ENCODE measurements around the gene RBMY1D.
A peak's percentile ranks its signal among the peaks of the same experiment; 100 is the strongest.
"Not testable (repeated sequence)": the region's sequence is repeated elsewhere in the genome, so short reads cannot be mapped to it uniquely, and the experiment has no call there.

RBMY1D gene

GRCh38 chrY:21894426-21894825, at the start of gene RBMY1D:
RBMY1D (minus strand) TSS chrY:21894526; CDS start chrY:21892513, 2,013 bp downstream.
- DNase-seq (ENCODE audit: low spot score) = not testable (repeated sequence)

- not testable (repeated sequence) for DNase-seq (ENCODE audit: low spot score)
These were observed 23.6 kb upstream of the RBMY1D start, which contains the start of gene RBMY1E for GRCh38 chrY:21917932-21918331. RBMY1E (minus strand) TSS chrY:21918032; CDS start chrY:21916054, 1,978 bp downstream.

- DNase-seq (ENCODE audit: low spot score) = not testable (repeated sequence)
These were observed 24.8 kb downstream of the RBMY1D start for GRCh38 chrY:21869407-21870076.

GRCh38 chrY:21845481-21845880, 48.8 kb downstream of the RBMY1D start:
- DNase-seq (ENCODE audit: low spot score) = peak; percentile 62

GRCh38 chrY:21842090-21842489, 52.2 kb downstream of the RBMY1D start:
- DNase-seq (ENCODE audit: low spot score) = no peak

- no peak for DNase-seq (ENCODE audit: low spot score)
These were observed 54.8 kb downstream of the RBMY1D start for GRCh38 chrY:21839489-21839888.

GRCh38 chrY:21836343-21836742, 58.0 kb downstream of the RBMY1D start:
- no peak for DNase-seq (ENCODE audit: low spot score)

- DNase-seq (ENCODE audit: low spot score) = no peak
These were observed 59.3 kb downstream of the RBMY1D start for GRCh38 chrY:21835052-21835451.

All from LoVo (cell line).